ENCODE data around the gene CCT2. TPM values are rescaled to one million over a fixed set of nuclear protein-coding genes. Genes with fewer than 3 reads are reported as not detected.

CCT2 gene
- total and polyA plus RNA-seq, 7 donors = 96.9 to 353 (median 160) TPM

- 80 to 89% (median 82%) methylated on average over 6 of the region's 6 CpGs for WGBS, 3 donors
- H3K4me3 ChIP-seq = no peak overlapping the region
- intact Hi-C loops (cut with DNase I) = loop anchor here in 1 of 2 donors (5.0 kb wide), 1 partner anchor 43 kb away; no protein-coding TSS in a partner anchor
- no peaks in the 10 kb centered on the region for H3K9me3 ChIP-seq
- no peak overlapping the region for H3K27ac ChIP-seq
- no peaks in the 10 kb centered on the region for H3K27me3 ChIP-seq (ENCODE audit: insufficient read depth in 3 of 3, low read length in 2 of 3)
- DNase-seq = no peak
- no peak for ATAC-seq
- TF ChIP-seq CTCF (IDR thresholded peaks at IDR 0.05) = no peak
- H3K4me1 ChIP-seq = peaks cover 6% of the 10 kb centered on the region
- no peaks in the 10 kb centered on the region for H3K36me3 ChIP-seq (ENCODE audit: insufficient read depth in 1 of 2, low read depth in 1 of 2)
Measured at GRCh38 chr12:69555461-69555860, 29.8 kb upstream of the CCT2 start.

- peaks cover 6% of the 10 kb centered on the region for H3K4me1 ChIP-seq
- intact Hi-C loops (cut with DNase I) = loop anchor here in 1 of 2 donors (5.0 kb wide), 1 partner anchor 44 kb away; no protein-coding TSS in a partner anchor
- no peak for TF ChIP-seq CTCF (IDR thresholded peaks at IDR 0.05)
- H3K27me3 ChIP-seq (ENCODE audit: insufficient read depth in 3 of 3, low read length in 2 of 3) = no peaks in the 10 kb centered on the region
- H3K9me3 ChIP-seq = no peaks in the 10 kb centered on the region
- no peak overlapping the region for H3K4me3 ChIP-seq
- ATAC-seq (no peak), DNase-seq (no peak)
- H3K27ac ChIP-seq = no peak overlapping the region
- no peaks in the 10 kb centered on the region for H3K36me3 ChIP-seq (ENCODE audit: insufficient read depth in 1 of 2, low read depth in 1 of 2)
- 62 to 85% (median 66%) methylated on average over 9 of the region's 9 CpGs for WGBS, 3 donors
Measured at GRCh38 chr12:69556383-69556782, 28.9 kb upstream of the CCT2 start.

GRCh38 chr12:69563166-69563762 lies 22.0 kb upstream of the CCT2 start:
- Histone ChIP-seq H3K36me3 (ENCODE audit: insufficient read depth in 1 of 2, low read depth in 1 of 2) (peaks cover 0 to 44% of the 10 kb centered on the region in 2 donors), H3K27me3 (ENCODE audit: insufficient read depth in 3 of 3, low read length in 2 of 3) (no peaks in the 10 kb centered on the region), H3K4me1 (no peaks in the 10 kb centered on the region), H3K9me3 (no peaks in the 10 kb centered on the region), H3K4me3 (no peak overlapping the region), H3K27ac (no peak overlapping the region)
- intact Hi-C loops (cut with DNase I) = no loop called here
- no peak for ATAC-seq
- DNase-seq = no peak
- TF ChIP-seq CTCF (IDR thresholded peaks at IDR 0.05) = no peak
- 93 to 100% (median 96%) methylated on average over 2 of the region's 2 CpGs for WGBS, 3 donors

- DNase-seq (no peak), ATAC-seq (no peak)
- intact Hi-C loops (cut with DNase I) = loop anchor here (5.0 kb wide), 1 partner anchor 149 kb away; no protein-coding TSS in a partner anchor
- Histone ChIP-seq H3K9me3 (no peaks in the 10 kb centered on the region), H3K36me3 (ENCODE audit: insufficient read depth in 1 of 2, low read depth in 1 of 2) (peaks cover 0 to 58% of the 10 kb centered on the region in 2 donors), H3K27me3 (ENCODE audit: insufficient read depth in 3 of 3, low read length in 2 of 3) (no peaks in the 10 kb centered on the region), H3K27ac (no peak overlapping the region), H3K4me3 (no peak overlapping the region), H3K4me1 (peaks cover 4% of the 10 kb centered on the region)
- 81 to 91% (median 88%) methylated on average over 3 of the region's 3 CpGs for WGBS, 3 donors
- TF ChIP-seq CTCF (IDR thresholded peaks at IDR 0.05) = no peak
Measured at GRCh38 chr12:69566603-69567002, 18.7 kb upstream of the CCT2 start.

GRCh38 chr12:69569236-69569635 lies 16.0 kb upstream of the CCT2 start:
- Histone ChIP-seq H3K27me3 (ENCODE audit: insufficient read depth in 3 of 3, low read length in 2 of 3) (no peaks in the 10 kb centered on the region), H3K27ac (peak overlapping the region; percentile 36), H3K4me1 (peaks cover 4% of the 10 kb centered on the region), H3K4me3 (no peak overlapping the region), H3K36me3 (ENCODE audit: insufficient read depth in 1 of 2, low read depth in 1 of 2) (peaks cover 0 to 69% of the 10 kb centered on the region in 2 donors), H3K9me3 (no peaks in the 10 kb centered on the region)
- DNase-seq = no peak
- intact Hi-C loops (cut with DNase I) = loop anchor here (5.0 kb wide), 1 partner anchor 152 kb away; no protein-coding TSS in a partner anchor
- TF ChIP-seq CTCF (IDR thresholded peaks at IDR 0.05) = no peak
- peak; percentile 41 to 76 (median 54) for ATAC-seq
- WGBS, 3 donors = 51 to 74% (median 67%) methylated on average over 4 of the region's 4 CpGs
